ENCODE measurements around the gene TICAM2.

GRCh38 chr5:115541611-115542010 is 60.7 kb downstream of the TICAM2 start:
- TF ChIP-seq EZH2 (IDR thresholded peaks at IDR 0.05; ENCODE audit: low read length, unreplicated experiment) (no peak), CTCF (conservative IDR thresholded peaks at IDR 0.05; ENCODE audit: low read depth, low read length) (no peak), EZH2phosphoT487 (IDR thresholded peaks at IDR 0.05; ENCODE audit: borderline replicate concordance, low read length) (no peak)

All from PC-3 (cell line).